SK-N-MC (cell line): ENCODE data around the gene FERD3L.

Experiments used
- DNase-seq: peaks from one replicate; pipeline ENCODE4 v3.0.0-alpha.2; 2011; ENCODE audit warnings: low read depth, low spot score
- H3K27ac ChIP-seq: fragments of 200-600 bp; sonication (generic); 2 replicates; pipeline ENCODE4 v1.5.1; 2016; ENCODE audit warnings: mixed run types
- H3K36me3 ChIP-seq: fragments of 200-600 bp; sonication (generic); 2 replicates; pipeline ENCODE4 v1.6.1; 2017; ENCODE audit warnings: antibody characterized with exemption, low read length, mixed read lengths; ENCODE audit not compliant: insufficient read depth
- H3K4me3 ChIP-seq: fragments of 200-600 bp; sonication (generic); 2 replicates; pipeline ENCODE4 v1.5.1; 2016
- H3K9ac ChIP-seq: fragments of 200-600 bp; sonication (generic); 2 replicates; pipeline ENCODE4 v1.8.0; 2017; ENCODE audit warnings: mixed run types, mixed read lengths; ENCODE audit not compliant: insufficient read length
- H3K9me3 ChIP-seq: fragments of 200-600 bp; sonication (generic); 2 replicates; pipeline ENCODE4 v1.6.1; 2017; ENCODE audit warnings: low read depth, mild to moderate bottlenecking, antibody characterized with exemption, low read length, moderate library complexity, mixed read lengths
- EZH2 ChIP-seq: fragments of 200-600 bp; sonication (generic); IDR thresholded peaks from one replicate; pipeline ENCODE4 v1.6.1; 2017; ENCODE audit warnings: antibody characterized with exemption
- FOXP2 ChIP-seq: optimal IDR thresholded peaks from 2 replicates; pipeline ENCODE3; 2011; ENCODE audit warnings: mild to moderate bottlenecking, moderate library complexity; ENCODE audit not compliant: insufficient read depth; ENCODE audit errors: extremely low read length, control extremely low read depth
- POLR2AphosphoS5 ChIP-seq: IDR thresholded peaks from 2 replicates; pipeline ENCODE4 v1.6.1; 2012; ENCODE audit warnings: mild to moderate bottlenecking, low read depth, low read length, borderline replicate concordance

FERD3L gene

DNA sequence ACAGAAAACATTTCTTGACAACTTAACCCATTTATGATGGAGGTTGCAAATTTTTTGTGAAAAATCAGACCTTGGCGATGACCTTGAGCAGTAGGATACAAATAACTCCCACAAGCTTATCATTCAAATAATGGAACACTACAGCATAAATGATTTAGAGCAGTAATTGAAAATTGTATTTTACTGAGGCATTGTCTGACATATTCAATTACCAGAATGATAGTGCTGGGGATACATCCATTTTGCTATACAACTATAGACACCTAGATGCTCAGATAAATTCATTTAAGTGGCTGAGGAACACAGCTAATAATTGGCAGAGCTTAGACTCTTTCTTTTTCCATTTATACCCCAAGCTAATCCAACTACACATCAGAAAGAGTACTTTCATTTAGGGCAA, 46.7 kb downstream of the FERD3L start:
- peak overlapping the region; percentile 97 for H3K27ac ChIP-seq
- TF ChIP-seq POLR2AphosphoS5 (no peak), FOXP2 (no peak), EZH2 (no peak)
- peak overlapping the region; percentile 77 for H3K4me3 ChIP-seq
- H3K9ac ChIP-seq, result peak overlapping the region; percentile 80
- DNase-seq, result no peak
- no peaks in the 10 kb centered on the region for H3K9me3 ChIP-seq
- 0 out of 2 replicates have a peak, but pooled peaks cover under 1% of the 10 kb centered on the region for H3K36me3 ChIP-seq

DNA sequence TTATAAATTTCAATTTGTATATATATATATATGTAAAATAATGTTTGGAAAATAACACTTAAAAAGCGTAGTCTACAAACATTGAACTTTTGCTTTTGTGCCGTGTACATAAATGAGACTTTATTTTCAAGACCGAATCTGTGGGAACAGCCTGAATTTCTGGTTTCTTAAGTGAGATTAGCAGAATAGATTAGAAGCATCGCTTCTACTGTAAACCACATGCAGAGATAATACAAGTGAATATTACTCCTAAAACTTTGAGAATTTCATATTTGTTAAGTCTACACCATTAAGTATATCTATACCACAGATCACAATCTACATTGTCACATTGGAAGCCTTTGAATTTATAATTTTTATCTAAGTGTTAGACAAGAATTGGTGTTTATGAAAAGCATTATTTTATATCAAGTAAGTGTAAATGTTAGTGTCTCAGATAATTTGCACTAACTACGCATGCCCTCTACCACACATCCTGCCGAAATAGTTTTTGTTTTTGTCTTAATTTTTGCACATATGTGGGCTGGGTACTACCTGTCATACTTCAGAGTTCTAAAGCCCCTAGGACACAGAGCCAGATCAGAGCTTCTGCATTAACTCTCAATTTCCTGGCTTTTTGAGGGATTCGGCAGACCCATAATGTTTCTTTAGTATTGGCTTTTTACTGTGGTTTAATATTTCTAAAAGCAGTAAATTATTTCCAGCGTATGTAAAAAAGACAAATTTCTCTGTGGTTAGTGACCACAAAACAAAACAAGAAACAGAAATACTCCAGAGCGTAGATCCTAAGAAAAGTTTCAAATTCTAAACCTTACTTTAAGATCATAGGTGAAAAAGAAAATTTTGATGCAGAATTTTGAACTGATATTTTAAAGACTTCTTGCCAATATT, 47.8 kb downstream of the FERD3L start:
- no peaks in the 10 kb centered on the region for H3K9me3 ChIP-seq
- DNase-seq, result no peak
- peak overlapping the region; percentile 77 for H3K4me3 ChIP-seq
- TF ChIP-seq EZH2 (no peak), FOXP2 (no peak), POLR2AphosphoS5 (no peak)
- peak overlapping the region; percentile 97 for H3K27ac ChIP-seq
- peak overlapping the region; percentile 80 for H3K9ac ChIP-seq
- peaks cover 8% of the 10 kb centered on the region; the same call in 1 of the 2 replicates for H3K36me3 ChIP-seq

DNA sequence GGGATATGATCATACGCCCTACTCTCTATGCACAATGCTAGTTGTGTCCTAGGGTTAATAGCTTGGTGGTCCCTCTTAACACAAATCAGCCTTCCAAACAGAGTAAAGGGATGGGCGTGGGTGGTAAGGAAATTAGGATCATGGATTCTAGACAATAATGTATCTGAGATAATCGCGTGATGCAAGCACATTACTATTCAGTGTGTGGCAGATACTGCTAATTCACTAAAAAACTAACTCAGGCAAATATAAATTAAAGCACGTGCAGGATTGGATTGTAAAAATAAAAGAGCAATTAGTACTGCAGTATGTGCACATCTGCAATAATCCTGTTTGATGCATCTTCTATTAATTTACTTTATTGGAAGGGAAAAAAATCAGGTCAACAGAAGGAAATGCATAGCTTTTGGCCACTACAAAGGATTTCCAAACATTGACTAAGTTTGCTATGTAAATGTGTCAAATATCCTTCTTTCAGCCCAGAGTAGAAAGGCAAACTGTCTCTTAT, 49.8 kb downstream of the FERD3L start:
- no peak for DNase-seq
- TF ChIP-seq FOXP2, result no peak
- TF ChIP-seq POLR2AphosphoS5, result no peak
- TF ChIP-seq EZH2, result no peak
- H3K9me3 ChIP-seq, result no peaks in the 10 kb centered on the region
- H3K36me3 ChIP-seq, result peaks cover 8% of the 10 kb centered on the region; the same call in 1 of the 2 replicates
- H3K27ac ChIP-seq, result peak overlapping the region; percentile 97
- peak overlapping the region; percentile 66 for H3K4me3 ChIP-seq
- peak overlapping the region; percentile 80 for H3K9ac ChIP-seq
